Islet of Langerhans (tissue), 1 donor: ENCODE results near the gene HHIPL1.
"Not testable (repeated sequence)": the region's sequence is repeated elsewhere in the genome, so short reads cannot be mapped to it uniquely, and the experiment has no call there.

ENCODE experiments used
- FAIRE-seq: peaks from one replicate; lab custom pipeline; 2011; peaks lifted over from hg19 to GRCh38; lab: Jason Lieb, UNC

HHIPL1 gene

DNA sequence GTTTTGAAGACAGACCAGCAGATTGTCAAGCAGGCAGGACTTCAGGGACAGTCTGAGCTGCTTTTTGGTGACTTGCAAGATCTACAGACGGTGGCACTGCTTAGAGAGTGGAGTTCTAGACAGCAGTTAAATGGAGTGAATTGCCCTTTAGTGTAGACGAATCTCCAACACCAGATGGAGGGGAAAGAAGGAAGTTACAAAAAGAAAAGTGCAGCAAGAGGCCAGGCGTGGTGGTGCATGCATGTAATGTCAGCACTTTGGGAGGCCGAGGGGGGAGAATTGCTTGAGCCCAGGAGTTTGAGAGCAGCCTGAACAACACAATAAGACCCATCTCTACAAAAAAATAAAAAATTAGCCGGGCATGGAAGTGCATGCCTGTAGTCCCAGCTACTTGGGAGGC, 8.4 kb upstream of the HHIPL1 start:
- no peak for FAIRE-seq

DNA sequence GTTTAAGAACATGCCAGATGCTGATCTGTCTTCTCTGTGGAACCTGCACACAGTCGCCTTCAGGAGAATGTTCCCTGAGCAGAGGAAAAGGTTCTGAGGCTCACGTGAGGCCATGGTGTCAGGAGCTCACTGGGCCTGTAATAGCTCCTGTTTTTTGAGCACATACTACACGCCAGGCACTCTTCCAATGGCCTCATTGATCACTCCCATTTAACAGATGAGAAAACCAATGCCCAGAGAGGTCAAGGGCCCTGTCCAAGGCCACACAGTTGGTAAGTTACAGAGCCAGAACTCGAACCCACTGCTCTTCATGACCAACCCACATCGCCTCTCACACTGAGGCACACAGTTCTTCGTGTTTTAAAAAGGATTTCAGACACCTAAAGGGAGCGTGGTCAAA, 7.3 kb upstream of the HHIPL1 start:
- no peak for FAIRE-seq

DNA sequence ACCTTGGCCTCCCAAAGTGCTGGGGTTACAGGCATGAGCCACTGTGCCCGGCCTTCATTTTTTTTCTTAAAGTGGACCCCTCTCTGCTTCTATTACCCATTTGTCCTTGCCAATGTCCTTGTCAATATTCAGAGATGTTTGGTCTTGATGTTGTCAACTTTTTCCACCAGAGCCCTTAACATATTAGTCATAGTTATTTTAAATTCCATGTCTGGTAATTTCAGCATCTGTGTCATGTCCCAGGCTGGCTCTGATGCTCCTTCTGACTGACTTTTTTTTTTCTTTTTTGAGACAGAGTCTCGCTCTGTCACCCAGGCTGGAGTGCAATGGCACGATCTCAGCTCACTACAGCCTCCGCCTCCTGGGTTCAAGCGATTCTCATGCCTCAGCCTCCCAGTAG, 2.2 kb upstream of the HHIPL1 start:
- not testable (repeated sequence) for FAIRE-seq

DNA sequence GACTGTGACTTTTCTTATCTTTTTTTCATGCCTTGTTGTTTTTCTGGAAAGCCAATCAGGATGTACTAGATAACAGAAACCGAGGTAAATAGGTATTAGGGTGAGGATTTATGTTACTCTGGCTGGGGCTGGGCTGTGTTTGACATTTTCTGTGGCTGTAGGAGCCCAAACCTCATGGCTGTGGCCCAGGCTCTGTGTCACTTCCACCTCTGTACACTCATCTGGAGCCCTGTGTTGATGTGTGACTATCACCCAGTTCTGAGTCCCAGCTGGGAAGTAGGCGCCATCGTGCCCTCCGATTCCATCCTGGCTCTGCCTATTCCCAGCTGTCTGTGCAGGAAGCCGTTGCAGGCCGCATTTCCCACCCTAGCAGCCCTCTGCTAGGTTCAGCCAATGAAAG, 1.6 kb upstream of the HHIPL1 start:
- no peak for FAIRE-seq

DNA sequence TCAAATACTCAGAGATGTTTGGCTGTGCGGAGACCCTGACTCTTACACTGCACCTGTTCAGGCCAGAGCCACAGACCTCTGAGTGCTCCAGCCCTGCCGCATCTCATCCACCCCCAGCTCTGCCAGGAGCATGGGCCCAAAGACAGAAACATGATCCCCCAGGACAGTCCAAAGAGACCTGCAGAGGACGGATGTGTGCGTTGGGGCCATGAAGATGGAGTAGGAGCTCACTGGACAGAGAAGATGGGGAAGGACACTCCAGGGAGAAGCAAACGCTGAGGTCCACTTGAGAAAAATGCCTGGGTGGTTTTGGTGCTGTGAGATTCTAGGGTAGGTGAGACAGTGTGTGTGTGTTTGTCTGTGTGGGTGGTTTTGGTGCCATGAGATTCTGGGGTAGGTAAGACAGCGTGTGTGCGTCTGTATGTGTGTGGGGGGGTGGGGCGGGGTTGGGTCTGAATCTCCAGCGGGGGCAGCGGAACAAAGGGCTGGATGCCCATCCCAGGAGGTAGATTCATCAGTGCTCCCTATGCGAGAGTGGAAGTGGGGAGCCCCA, 818 bp upstream of the HHIPL1 start:
- FAIRE-seq: no peak

DNA sequence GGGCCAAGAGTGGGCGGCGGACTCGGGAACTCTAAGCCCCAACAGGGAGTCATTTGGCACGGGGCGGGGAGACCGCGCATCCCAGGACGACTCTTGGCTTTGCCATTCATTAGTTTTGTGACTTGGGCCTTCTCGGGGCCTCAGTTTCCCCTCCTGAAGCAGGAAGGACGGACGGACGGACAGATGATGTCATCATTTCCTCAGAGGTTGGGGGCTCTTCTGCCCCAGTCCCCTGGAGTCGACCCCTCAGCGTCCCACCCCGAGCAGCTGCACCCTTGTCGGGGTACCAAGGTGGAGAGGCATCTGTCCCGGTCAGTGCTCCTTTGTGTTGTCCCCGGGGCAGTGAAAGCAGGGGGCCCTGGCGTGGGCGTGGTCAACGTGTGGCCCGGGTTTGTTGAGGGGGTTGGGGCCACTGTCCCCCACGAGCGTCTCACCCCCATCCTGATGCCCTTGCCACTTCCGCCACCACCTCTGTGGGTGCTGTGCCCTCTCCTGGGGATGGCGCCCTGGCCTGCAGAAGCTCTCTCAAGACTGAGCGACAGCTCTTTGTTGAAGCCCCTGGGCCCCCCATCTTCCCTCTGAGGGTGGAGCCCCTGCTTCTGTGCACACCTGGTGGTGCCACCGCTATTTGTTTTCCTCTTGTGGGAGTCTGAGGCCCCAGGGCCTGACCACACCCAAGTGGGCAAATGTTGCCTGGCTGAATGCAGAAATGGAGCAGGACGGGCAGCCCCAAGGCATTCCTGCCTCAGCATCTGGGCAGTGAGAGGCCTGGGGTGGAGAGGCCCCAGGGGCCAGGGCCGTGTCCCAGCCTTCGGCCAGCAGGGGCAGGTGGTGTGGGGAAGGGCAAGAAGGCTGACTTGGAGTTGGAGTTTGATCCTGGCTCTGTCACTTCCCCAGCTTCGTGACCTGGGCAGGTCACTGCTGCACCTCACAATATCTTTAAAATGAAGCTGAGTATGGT, 896 bp downstream of the HHIPL1 start:
- no peak for FAIRE-seq

DNA sequence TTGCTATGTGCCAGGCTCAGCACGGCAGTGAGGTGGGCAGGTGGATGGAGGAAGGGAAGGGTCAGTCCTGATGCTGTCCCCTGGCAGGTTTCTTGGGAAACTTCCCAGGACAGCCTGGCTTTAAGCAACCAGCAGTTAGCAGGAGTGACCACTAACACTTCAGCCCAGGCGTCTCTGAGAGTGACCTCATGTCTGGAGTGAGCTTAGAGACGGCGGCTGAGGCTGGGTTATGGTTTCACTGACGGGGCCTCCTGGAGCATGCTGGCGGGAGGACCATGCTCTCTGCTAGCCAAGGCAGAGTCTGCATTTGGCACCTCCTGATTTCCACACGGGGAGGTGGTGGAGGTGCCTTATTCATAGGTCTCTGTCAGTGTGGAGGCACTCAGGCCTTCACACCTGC, 2.5 kb downstream of the HHIPL1 start:
- no peak for FAIRE-seq

DNA sequence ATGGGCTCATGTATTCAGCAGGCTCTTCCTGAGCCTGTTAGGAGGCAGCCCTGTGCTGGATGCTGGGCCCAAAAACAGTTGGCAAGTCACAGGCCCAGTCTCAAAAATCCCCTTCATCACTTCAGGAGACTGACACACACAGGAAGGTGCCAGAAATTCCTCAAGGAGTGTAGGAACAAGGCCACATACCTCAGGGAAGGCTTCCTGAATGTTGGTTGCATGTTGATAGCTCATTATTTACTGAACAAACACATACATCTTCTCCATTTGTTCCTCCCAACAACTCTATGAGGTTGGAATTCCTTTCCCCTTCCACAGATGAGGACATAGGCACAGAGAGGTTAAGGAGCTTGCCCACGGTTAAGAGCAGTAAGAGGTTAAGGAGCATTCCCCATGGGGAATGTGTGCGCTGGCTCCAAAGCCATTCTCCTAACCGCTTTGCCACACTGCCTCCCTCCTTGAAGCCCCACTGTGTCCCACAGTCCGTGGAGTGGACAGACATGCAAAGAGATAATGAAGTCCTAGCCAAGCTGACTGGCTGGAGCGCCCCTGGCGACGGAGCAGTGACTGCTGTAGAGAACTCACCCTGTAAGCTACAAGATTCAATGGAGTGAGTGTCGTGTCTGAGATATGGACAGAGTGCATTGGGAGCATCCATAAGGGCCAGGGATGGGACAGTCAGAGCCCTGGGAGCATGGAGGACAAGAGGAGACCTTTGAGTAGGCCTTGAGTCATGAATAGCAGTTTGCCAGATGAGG, 3.3 kb downstream of the HHIPL1 start:
- no peak for FAIRE-seq

DNA sequence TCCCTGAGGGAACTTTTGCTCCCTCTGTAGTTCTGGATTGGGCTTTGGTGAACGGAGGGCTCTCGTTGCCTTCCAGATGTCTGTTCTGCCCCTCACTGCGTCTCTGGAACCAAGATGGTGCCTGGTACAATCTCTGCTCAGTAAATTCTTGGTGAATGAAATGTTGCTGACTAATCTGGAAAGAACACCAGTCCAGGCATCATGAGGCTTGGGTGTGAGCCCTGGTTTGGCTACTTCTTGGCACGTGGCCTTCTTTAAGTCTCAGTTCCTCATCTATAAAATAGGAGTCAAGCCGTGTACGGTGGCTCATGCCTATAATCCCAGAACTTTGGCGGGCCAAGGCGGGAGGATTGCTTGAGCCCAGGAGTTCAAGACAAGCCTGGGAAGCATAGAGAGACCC, 4.3 kb downstream of the HHIPL1 start:
- FAIRE-seq: no peak

DNA sequence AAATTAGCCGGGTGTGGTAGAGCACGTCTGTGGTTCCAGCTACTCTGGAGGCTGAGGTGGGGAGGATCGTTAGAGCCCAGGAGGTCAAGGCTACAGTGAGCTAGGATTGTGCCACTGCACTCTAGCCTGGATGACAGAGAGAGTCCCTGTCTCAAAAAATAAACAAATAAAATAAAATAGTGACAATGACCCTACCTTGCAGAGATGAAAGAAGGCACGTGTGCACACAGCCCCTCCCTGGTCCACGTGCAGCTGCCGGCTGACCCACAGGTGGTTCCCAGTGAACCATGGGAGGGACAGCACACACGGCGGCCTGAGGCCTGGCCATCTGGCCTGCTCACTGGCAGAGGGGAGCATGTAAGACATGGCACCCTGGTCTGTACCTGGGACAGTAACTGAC, 4.7 kb downstream of the HHIPL1 start:
- no peak for FAIRE-seq

DNA sequence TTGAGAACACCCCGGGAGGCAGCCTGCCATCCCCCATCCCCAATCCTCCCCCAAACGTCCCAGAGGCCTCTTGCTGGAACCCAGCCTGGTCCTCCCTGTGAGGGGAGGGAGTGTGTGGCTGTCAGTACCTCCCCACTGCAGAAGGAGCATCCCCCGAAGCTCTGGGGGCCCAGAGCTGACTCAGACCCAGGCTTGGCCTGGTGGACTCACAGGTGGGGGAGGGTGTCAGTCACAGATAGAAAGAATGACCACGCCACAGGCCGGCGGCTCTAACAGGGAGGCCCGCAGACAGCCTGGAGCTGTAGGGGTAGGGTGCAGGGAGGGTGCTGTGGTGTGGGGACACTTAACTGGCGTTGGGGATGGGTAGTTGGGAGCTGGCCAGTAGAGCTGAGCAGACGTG, 5.3 kb downstream of the HHIPL1 start:
- FAIRE-seq: no peak

DNA sequence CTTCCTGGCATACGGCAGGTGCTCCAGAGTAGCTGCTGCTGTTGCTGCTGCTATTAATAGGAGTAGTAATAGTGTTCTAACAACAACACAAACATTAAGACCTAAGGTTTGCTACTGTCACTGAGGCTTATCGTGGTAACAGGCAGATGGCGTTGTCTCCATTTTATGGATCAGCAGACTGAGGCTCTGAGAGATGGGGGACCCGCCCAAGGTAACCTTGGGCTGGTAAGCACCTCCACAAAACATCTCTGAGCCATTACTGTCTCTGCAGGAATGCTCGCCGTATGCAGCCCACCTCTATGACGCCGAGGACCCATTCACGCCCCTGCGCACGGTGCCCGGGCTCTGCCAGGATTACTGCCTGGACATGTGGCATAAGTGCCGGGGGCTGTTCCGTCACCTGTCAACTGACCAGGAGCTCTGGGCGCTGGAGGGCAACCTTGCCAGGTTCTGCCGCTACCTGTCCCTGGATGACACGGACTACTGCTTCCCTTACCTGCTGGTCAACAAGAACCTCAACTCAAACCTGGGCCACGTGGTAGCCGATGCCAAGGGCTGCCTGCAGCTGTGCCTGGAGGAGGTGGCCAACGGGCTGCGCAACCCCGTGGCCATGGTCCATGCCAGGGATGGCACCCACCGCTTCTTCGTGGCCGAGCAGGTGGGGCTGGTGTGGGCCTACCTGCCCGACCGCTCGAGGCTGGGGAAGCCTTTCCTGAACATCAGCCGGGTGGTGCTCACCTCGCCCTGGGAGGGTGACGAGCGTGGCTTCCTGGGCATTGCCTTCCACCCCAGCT, 7.2 kb downstream of the HHIPL1 start:
- no peak for FAIRE-seq

DNA sequence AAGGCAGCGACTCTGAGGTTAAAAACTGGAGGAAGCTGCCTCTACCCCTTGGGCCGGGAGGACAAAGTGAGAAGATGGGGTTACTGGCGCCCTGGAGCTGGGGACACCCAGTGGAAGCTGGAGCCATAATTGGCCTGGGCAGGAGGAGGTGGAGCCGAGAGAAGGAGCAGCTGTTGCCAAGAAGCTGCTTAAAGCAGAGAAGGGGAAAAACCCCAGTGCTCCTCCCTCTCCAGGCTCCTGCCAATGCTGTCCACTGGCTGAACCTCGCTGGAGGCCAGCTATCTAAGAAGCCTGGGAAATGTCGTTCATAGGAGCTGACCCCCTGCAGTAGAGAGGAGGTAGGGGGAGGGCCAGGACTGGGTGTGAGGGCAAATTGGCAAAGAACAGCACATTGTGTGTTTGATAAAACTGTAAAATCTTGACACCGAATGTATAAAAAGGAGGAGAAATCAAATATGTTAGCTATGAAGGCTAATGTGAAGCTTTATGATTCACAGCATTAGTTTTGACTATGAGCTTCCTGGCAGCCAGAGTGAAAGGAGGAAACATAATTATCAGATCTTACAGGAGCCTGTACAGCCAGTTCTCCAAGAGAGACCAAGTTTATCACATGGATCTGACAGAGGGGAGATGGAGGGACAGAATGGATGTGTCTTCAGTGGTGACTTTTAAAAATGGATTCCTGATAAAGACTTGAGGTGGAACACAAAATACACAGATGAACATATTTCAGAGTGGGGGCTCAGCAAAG, 9.5 kb downstream of the HHIPL1 start:
- no peak for FAIRE-seq

DNA sequence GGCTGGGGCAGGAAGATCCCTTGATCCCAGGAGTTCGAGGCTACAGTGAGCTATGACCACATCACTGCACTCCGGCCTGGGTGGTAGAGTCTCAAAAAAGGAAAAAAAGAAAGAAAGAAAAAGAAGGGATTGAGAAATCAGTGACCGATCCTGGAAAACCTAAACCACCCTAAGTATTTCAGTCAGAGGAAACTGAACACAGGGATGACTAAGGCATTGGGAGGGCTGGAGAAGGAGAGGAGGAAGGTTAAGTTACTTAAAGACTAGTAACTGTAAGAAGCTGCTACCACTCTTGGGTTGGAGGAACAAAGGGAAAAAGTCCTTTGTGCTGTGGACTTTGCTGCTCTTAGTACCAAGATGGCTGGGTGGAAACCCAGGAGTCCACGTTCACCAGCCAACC, 10.6 kb downstream of the HHIPL1 start:
- no peak for FAIRE-seq

DNA sequence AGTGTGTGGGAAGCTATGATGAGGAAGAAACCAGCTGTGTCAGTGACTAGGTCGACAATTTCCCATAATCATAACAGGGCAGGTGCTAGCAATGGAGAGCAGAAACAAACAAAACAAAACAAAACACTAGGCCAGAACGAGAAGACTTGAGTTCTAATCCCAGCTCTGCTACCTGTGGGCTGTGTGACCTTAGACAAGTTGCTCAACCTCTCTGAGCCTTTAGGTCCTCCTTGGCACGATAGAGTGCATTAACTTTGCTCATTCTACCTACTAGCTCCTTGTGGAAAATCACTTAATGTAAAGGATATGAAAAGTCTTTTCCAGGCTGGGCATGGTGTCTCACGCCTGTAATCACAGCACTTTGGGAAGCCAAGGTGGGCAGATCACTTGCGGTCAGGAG, 11.2 kb downstream of the HHIPL1 start:
- FAIRE-seq: no peak

DNA sequence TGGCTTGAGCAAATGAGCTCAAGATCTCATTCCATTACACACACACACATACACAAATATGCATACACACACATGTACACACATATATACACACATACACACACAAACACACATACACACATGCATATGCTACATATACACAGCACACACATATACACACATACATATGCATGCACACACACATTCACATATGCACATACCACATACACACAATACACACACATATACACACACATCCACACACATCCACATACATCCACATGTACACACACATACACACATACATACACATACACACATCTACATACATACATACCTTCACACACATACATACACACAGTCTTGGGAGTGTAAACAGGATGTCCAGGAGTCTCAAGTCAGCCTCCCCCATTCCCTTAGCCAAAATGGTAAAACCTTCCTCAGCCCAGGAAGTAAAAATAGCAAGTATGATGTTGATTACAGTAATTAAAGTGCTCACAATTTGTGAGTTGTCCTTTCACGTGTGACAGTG, 12.8 kb downstream of the HHIPL1 start:
- no peak for FAIRE-seq

DNA sequence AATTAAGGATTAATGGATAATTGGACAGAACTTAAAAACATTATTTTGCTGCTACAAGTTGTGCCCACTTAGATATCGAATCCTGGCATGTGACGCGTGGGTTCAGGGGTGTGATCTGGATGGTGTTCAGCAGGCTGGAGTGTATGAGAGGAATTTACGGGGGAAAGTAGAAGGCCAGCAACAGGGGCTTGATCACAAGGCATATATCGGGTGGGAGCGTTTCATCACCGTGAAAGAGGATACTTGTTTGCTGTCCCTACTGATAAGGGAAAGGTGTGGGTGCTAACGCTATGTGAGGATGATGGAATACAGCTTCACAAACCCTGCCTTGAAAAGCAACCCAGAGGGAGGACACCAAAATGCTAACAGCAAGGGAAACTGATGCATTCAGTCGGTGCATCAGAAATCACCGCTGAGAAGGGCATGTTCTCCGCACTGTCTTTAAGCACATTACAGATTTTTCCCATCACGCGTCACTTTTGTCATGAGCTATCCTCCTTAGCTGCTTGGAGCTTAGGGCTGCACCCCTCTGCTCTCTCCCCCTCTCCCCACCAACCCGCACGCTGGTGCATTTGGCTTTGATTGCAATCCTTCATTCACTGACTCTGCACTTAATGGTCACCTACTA, 13.4 kb downstream of the HHIPL1 start:
- FAIRE-seq: no peak

DNA sequence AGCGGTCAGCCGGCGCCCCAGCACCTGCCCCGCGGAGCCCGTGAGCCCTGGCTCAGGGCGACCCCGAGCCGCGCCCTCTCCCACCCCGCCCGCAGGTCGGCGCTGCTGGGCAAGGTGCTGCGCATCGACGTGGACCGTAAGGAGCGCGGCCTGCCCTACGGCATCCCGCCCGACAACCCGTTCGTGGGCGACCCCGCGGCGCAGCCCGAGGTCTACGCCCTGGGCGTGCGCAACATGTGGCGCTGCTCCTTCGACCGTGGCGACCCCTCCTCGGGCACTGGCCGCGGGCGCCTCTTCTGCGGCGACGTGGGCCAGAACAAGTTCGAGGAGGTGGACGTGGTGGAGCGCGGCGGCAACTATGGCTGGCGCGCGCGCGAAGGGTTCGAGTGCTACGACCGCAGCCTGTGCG, 14.4 kb downstream of the HHIPL1 start:
- FAIRE-seq: no peak

DNA sequence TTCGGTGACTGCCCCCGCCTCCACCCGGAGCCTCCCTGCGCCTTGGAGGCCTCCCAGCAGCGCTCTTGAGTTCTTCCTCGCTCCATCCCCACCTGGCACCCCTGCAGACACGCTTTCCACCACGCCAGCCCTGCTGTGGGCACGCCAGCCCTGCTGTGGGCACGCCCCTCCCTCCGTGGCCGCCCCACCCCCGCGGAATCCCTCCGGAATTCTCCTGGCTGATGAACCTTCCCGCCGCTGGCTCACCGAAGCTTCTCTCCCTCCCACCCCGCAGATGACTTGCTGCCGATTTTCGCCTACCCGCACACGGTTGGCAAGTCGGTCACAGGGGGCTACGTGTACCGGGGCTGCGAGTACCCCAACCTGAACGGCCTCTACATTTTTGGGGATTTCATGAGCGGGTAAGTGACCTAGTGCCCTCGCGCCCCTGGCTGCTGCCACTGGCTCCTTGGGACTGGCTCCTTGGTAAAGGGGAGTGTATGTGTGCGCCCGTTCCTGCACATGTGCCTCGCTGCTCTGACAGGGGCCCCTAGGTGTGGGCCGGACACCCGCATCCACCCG, 15.2 kb downstream of the HHIPL1 start:
- FAIRE-seq: no peak

DNA sequence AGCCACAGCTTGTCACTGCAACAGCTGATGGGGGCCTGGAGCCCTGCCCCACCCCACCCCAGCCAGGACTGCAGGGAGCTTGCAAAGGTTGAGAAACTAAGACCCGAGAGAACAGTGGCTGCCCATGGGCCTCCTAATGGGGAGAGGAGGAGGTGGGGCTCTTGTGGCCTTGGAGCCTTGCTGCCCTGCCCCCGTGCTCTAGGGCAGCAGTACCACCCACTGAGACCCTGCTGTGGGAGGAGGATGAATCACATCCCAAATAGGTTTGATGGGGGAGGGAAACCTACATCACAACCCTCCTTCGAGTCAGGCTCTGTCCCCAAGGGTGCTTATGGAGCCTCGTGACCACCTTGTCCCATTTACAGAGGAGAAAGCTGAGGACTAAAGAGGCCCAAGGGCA, 15.9 kb downstream of the HHIPL1 start:
- no peak for FAIRE-seq

DNA sequence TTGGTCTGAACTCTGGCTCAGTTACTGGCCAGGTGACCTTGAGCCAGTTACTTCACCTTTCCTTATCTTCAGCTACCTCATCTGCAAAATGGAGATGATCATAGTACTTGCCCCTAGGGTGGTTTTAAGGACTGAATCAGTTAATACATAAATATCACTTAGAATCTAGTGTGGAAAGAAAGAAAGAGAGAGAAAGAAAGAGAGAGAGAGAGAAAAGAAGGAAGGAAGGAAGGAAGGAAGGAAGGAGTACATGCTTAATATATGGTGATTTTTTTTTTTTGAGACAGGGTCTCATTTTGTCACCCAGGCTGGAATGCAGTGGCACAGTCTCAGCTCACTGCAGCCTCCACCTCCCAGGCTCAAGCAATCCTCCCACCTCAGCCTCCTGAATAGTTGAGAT, 16.3 kb downstream of the HHIPL1 start:
- FAIRE-seq: not testable (repeated sequence)
